ENCODE data around the gene AKAP10.

AKAP10 gene

GRCh38 chr17:19940722-19941464, 36.7 kb downstream of the AKAP10 start:
- no peaks in the 10 kb centered on the region for H3K36me3 ChIP-seq (replicated peaks; ENCODE audit: low read depth, low read length)
- TF ChIP-seq CTCF (IDR thresholded peaks at IDR 0.05; ENCODE audit: low read depth, low read length) (no peak), EZH2phosphoT487 (IDR thresholded peaks at IDR 0.05; ENCODE audit: low read depth) (no peak)
- H4K20me1 ChIP-seq (ENCODE audit: insufficient read depth, low read length): no peaks in the 10 kb centered on the region
- no peak overlapping the region for H3K4me2 ChIP-seq (ENCODE audit: low read length)
- H3K27me3 ChIP-seq (ENCODE audit: low read depth, low read length): no peaks in the 10 kb centered on the region
- no peaks in the 10 kb centered on the region for H3K9me3 ChIP-seq (ENCODE audit: insufficient read depth, low read length)
- no peaks in the 10 kb centered on the region for H3K79me2 ChIP-seq (ENCODE audit: low read length)
- H3K4me1 ChIP-seq (ENCODE audit: low read length): no peaks in the 10 kb centered on the region
- no peak overlapping the region for H2AFZ ChIP-seq (ENCODE audit: low read depth, low read length)
- H3K4me3 ChIP-seq (ENCODE audit: low read length): no peak overlapping the region
- H3K27ac ChIP-seq (ENCODE audit: low read length): no peak overlapping the region
- H3K9ac ChIP-seq (ENCODE audit: low read length): no peak overlapping the region

- Histone ChIP-seq H3K27ac (ENCODE audit: low read length) (no peak overlapping the region), H4K20me1 (ENCODE audit: insufficient read depth, low read length) (no peaks in the 10 kb centered on the region), H3K9me3 (ENCODE audit: insufficient read depth, low read length) (no peaks in the 10 kb centered on the region), H3K4me3 (ENCODE audit: low read length) (no peak overlapping the region), H2AFZ (ENCODE audit: low read depth, low read length) (no peak overlapping the region), H3K36me3 (replicated peaks; ENCODE audit: low read depth, low read length) (no peaks in the 10 kb centered on the region), H3K79me2 (ENCODE audit: low read length) (no peaks in the 10 kb centered on the region), H3K27me3 (ENCODE audit: low read depth, low read length) (no peaks in the 10 kb centered on the region), H3K4me1 (ENCODE audit: low read length) (no peaks in the 10 kb centered on the region), H3K4me2 (ENCODE audit: low read length) (no peak overlapping the region), H3K9ac (ENCODE audit: low read length) (no peak overlapping the region)
- TF ChIP-seq CTCF (IDR thresholded peaks at IDR 0.05; ENCODE audit: low read depth, low read length) (no peak), EZH2phosphoT487 (IDR thresholded peaks at IDR 0.05; ENCODE audit: low read depth) (no peak)
Observed at GRCh38 chr17:19939993-19940721, 37.5 kb downstream of the AKAP10 start.

GRCh38 chr17:19938736-19939135, 38.9 kb downstream of the AKAP10 start:
- Histone ChIP-seq H3K27me3 (ENCODE audit: low read depth, low read length) (no peaks in the 10 kb centered on the region), H3K36me3 (replicated peaks; ENCODE audit: low read depth, low read length) (no peaks in the 10 kb centered on the region), H3K79me2 (ENCODE audit: low read length) (no peaks in the 10 kb centered on the region), H3K27ac (ENCODE audit: low read length) (no peak overlapping the region), H2AFZ (ENCODE audit: low read depth, low read length) (no peak overlapping the region), H3K4me3 (ENCODE audit: low read length) (no peak overlapping the region), H3K4me2 (ENCODE audit: low read length) (no peak overlapping the region), H4K20me1 (ENCODE audit: insufficient read depth, low read length) (no peaks in the 10 kb centered on the region), H3K9ac (ENCODE audit: low read length) (no peak overlapping the region), H3K9me3 (ENCODE audit: insufficient read depth, low read length) (no peaks in the 10 kb centered on the region), H3K4me1 (ENCODE audit: low read length) (no peaks in the 10 kb centered on the region)
- no peak for TF ChIP-seq CTCF (IDR thresholded peaks at IDR 0.05; ENCODE audit: low read depth, low read length)

GRCh38 chr17:19937522-19937921, 40.1 kb downstream of the AKAP10 start:
- Histone ChIP-seq H2AFZ (ENCODE audit: low read depth, low read length) (no peak overlapping the region), H3K9ac (ENCODE audit: low read length) (no peak overlapping the region), H3K4me2 (ENCODE audit: low read length) (no peak overlapping the region), H3K79me2 (ENCODE audit: low read length) (no peaks in the 10 kb centered on the region), H3K4me3 (ENCODE audit: low read length) (no peak overlapping the region), H4K20me1 (ENCODE audit: insufficient read depth, low read length) (no peaks in the 10 kb centered on the region), H3K27ac (ENCODE audit: low read length) (no peak overlapping the region), H3K4me1 (ENCODE audit: low read length) (no peaks in the 10 kb centered on the region), H3K36me3 (replicated peaks; ENCODE audit: low read depth, low read length) (no peaks in the 10 kb centered on the region), H3K9me3 (ENCODE audit: insufficient read depth, low read length) (no peaks in the 10 kb centered on the region), H3K27me3 (ENCODE audit: low read depth, low read length) (no peaks in the 10 kb centered on the region)
- no peak for TF ChIP-seq CTCF (IDR thresholded peaks at IDR 0.05; ENCODE audit: low read depth, low read length)
- TF ChIP-seq EZH2phosphoT487 (IDR thresholded peaks at IDR 0.05; ENCODE audit: low read depth): no peak
